GM12878 (cell line): ENCODE results near the gene KRTAP3-3. TPM values are rescaled to one million over a fixed set of nuclear protein-coding genes. Genes with fewer than 3 reads are reported as not detected.

ENCODE experiments used
- ATAC-seq: fragments of 200-7000 bp; cut with Tn5 transposase; 3 replicates; pipeline ENCODE4 v1.9.1; 2020; ENCODE audit warnings: mild to moderate bottlenecking, moderate library complexity
- BruUV-seq: library from RNA; stranded (reverse); fragments of 400-500 nt; replicated peaks from 2 replicates; lab custom pipeline; 2021; lab: Mats Ljungman, UMichigan
- CTCF ChIA-PET: fragments of 300-600 bp; sonication (Branson Sonifier 250); formaldehyde crosslinking; extraction: SDS; loops from one replicate; lab custom pipeline; 2021; ENCODE audit warnings: inconsistent platforms; lab: Yijun Ruan, JAX
- POLR2A ChIA-PET: fragments of 350-600 bp; formaldehyde crosslinking; extraction: SDS; loops from one replicate; lab custom pipeline; 2021; ENCODE audit warnings: inconsistent platforms; lab: Charles Lee
- RAD21 ChIA-PET: fragments of 300-600 bp; sonication (Branson Sonifier 250); formaldehyde crosslinking; loops from one replicate; lab custom pipeline; 2023; ENCODE audit warnings: antibody characterized with exemption; ENCODE audit not compliant: unreplicated experiment; lab: Charles Lee
- SMC1A ChIA-PET: fragments of 300-600 bp; sonication (Branson Sonifier 250); formaldehyde crosslinking; loops from one replicate; lab custom pipeline; 2023; ENCODE audit not compliant: unreplicated experiment, uncharacterized antibody; lab: Charles Lee
- DNase-seq: peaks from one replicate; pipeline ENCODE4 v3.0.0-alpha.2; 2011; ENCODE audit warnings: low read depth, low spot score
- FAIRE-seq: peaks from 3 replicates; lab custom pipeline; 2011; peaks lifted over from hg19 to GRCh38; lab: Jason Lieb, UNC
- H2AFZ ChIP-seq: 2 replicates; pipeline ENCODE4 v1.6.0; 2011; ENCODE audit warnings: low read depth, low read length, control low read depth; ENCODE audit not compliant: control insufficient read depth
- H3K27ac ChIP-seq: 2 replicates; pipeline ENCODE4 v1.5.1; 2011; ENCODE audit warnings: control low read depth; ENCODE audit not compliant: control insufficient read depth, insufficient read depth
- H3K27me3 ChIP-seq, 2 experiments: replicated peaks in 1 of 2; 2 replicates each; pipeline versions ENCODE4 v1.6.0 to v1.6.1; 2011; ENCODE audit warnings: low read length in 1 of 2; ENCODE audit not compliant: control insufficient read depth in 2 of 2, insufficient read depth in 2 of 2
- H3K36me3 ChIP-seq, 2 experiments: 2 replicates each; pipeline ENCODE4 v1.5.1; 2011; ENCODE audit warnings: low read length in 1 of 2; ENCODE audit not compliant: control insufficient read depth in 2 of 2, insufficient read depth in 2 of 2
- H3K4me1 ChIP-seq: 2 replicates; pipeline ENCODE4 v1.6.1; 2011; ENCODE audit warnings: mild to moderate bottlenecking, low read length, moderate library complexity, mixed read lengths; ENCODE audit not compliant: control insufficient read depth, insufficient read depth
- H3K4me2 ChIP-seq: 2 replicates; pipeline ENCODE4 v1.6.0; 2011; ENCODE audit warnings: control low read depth; ENCODE audit not compliant: control insufficient read depth, insufficient read depth
- H3K4me3 ChIP-seq: fragments of 200-600 bp; sonication (generic); 2 replicates; pipeline ENCODE4 v1.5.1; 2016
- H3K79me2 ChIP-seq: 2 replicates; pipeline ENCODE4 v1.6.0; 2011; ENCODE audit warnings: low read length; ENCODE audit not compliant: control insufficient read depth, insufficient read depth
- H3K9ac ChIP-seq: 2 replicates; pipeline ENCODE4 v1.8.0; 2011; ENCODE audit warnings: low read length, control low read depth, mixed read lengths; ENCODE audit not compliant: control insufficient read depth, insufficient read depth
- H3K9me3 ChIP-seq: replicated peaks from 3 replicates; pipeline ENCODE4 v1.5.1; 2011; ENCODE audit warnings: mild to moderate bottlenecking, low read length; ENCODE audit not compliant: control insufficient read depth, insufficient read depth
- H4K20me1 ChIP-seq: 2 replicates; pipeline ENCODE4 v1.6.0; 2011; ENCODE audit not compliant: control insufficient read depth, insufficient read depth
- CBFB ChIP-seq: IDR thresholded peaks from 2 replicates; pipeline ENCODE4 v1.6.1; 2016; ENCODE audit warnings: antibody characterized with exemption, low read depth
- CHD4 ChIP-seq: fragments of 200-600 bp; sonication (generic); IDR thresholded peaks from 2 replicates; pipeline ENCODE4 v1.6.1; 2016; ENCODE audit warnings: mild to moderate bottlenecking
- IRF3 ChIP-seq: fragments of 450-650 bp; IDR thresholded peaks from 2 replicates; pipeline ENCODE4 v1.6.1; 2014; ENCODE audit warnings: mild to moderate bottlenecking
- NR2C1 ChIP-seq: fragments of 450-650 bp; IDR thresholded peaks from 2 replicates; pipeline ENCODE4 v1.6.1; 2017; ENCODE audit warnings: antibody characterized with exemption, mild to moderate bottlenecking, moderate library complexity
- SMAD1 ChIP-seq: fragments of 450-650 bp; IDR thresholded peaks from 2 replicates; pipeline ENCODE4 v1.6.1; 2018; ENCODE audit warnings: mild to moderate bottlenecking, low read depth; ENCODE audit not compliant: partially characterized antibody
- SMC3 ChIP-seq: IDR thresholded peaks from 2 replicates; pipeline ENCODE4 v1.6.1; 2011; ENCODE audit warnings: low read length, improper control_type of control experiment, borderline replicate concordance
- TCF12 ChIP-seq: IDR thresholded peaks from 2 replicates; pipeline ENCODE4 v1.6.1; 2011; ENCODE audit warnings: low read depth, mild to moderate bottlenecking, low read length
- ZNF384 ChIP-seq: IDR thresholded peaks from 2 replicates; pipeline ENCODE4 v1.6.1; 2012; ENCODE audit warnings: low read depth, mild to moderate bottlenecking, low read length, improper control_type of control experiment, borderline replicate concordance
- ZNF687 ChIP-seq: fragments of 450-650 bp; IDR thresholded peaks from 2 replicates; pipeline ENCODE4 v1.6.1; 2017; ENCODE audit warnings: mild to moderate bottlenecking, moderate library complexity
- whole genome bisulfite sequencing: methylation state at CpG from one replicate; pipeline ENCODE4 v1.1.6; 2016; ENCODE audit warnings: low lambda C conversion rate; ENCODE audit not compliant: insufficient replicate concordance, insufficient coverage; ENCODE audit errors: missing lambda C conversion rate; 5-methylcytosine and 5-hydroxymethylcytosine counted together
- in situ Hi-C: fragments of 300-500 bp; cut with MboI; formaldehyde crosslinking; loops from 9 replicates; pipeline ENCODE4 v1.14.3; 2018; ENCODE audit warnings: mixed read lengths
- intact Hi-C: fragments of 100-400 bp; cut with micrococcal nuclease; formaldehyde crosslinking; loops from one replicate; pipeline ENCODE4 v1.14.2; 2022; ENCODE audit not compliant: unreplicated experiment
- polyA plus RNA-seq, 11 experiments: library from polyadenylated mRNA; depleted of rRNA in 4 of 11; unstranded in 6 of 11; stranded (reverse) in 5 of 11; fragments of >200 nt; fragmentation: Nextera tagmentation in 4 of 11; fragmentation: Illumina TruSeq in 1 of 11; extraction: Ambion mirVana in 4 of 11; extraction: Trizol in 1 of 11; gene quantifications; 1 replicate in 1 of 11; 2 replicates in 10 of 11; pipeline versions ENCODE4 v1.2.1 to v1.2.3, GENCODE V29; 2011 to 2016; ENCODE audit warnings: inconsistent platforms in 2 of 11, missing spikeins in 2 of 11, low read depth in 1 of 11
- total RNA-seq, 4 experiments: library from RNA; depleted of rRNA in 3 of 4; stranded (reverse); fragments of >200 nt in 3 of 4; fragmentation: Illumina TruSeq in 1 of 4; extraction: Trizol in 1 of 4; gene quantifications; 2 replicates each; pipeline versions ENCODE4 v1.2.1 to v1.2.3, GENCODE V29; 2013 to 2021

Gene KRTAP3-3
- total and polyA plus RNA-seq, 10 of the 15 experiments (the other 5 are each of a cell fraction or from before 2014, with no cell fraction given): not detected

GRCh38 chr17:40952154-40952553, 41.8 kb downstream of the KRTAP3-3 start (continued):
- TF ChIP-seq SMAD1: no peak

DNA sequence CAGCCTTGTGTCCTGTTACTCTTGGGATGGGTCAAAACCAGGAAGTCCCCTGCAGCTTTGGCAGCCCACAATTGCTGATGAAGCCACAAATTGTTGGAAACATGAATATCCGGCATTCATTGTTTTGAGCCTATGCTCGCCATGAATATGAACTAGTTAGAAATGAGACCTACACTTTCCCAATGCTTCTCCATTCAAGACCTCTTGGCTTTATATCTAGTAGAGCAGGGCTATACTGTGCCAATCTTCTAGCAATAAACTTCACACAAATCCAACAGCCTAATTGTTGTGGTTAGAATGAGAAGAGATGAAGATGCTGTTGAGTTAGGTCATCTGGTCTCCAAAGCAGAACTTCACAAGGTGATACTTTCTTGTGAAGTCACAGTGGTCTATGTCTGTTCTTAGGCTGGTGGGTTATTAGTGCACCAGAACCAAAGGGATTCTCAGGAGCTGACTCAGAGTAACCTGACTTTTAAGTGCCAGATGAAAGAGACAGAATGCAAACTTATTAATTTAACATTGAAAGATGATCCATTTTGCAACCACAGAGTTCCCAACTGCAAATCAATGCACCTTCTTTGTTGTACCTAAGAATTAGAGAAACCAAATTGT, 42.8 kb downstream of the KRTAP3-3 start:
- ChIA-PET CTCF (no interaction called here), RAD21 (no interaction called here), POLR2A (no interaction called here), SMC1A (no interaction called here)
- Histone ChIP-seq H2AFZ (no peak overlapping the region), H3K27me3 (no peaks in the 10 kb centered on the region), H3K4me1 (no peaks in the 10 kb centered on the region), H3K27ac (no peak overlapping the region), H3K9me3 (no peaks in the 10 kb centered on the region), H3K9ac (no peak overlapping the region), H3K79me2 (no peaks in the 10 kb centered on the region), H4K20me1 (no peaks in the 10 kb centered on the region), H3K4me2 (no peak overlapping the region)
- ATAC-seq: no peak
- FAIRE-seq: no peak
- no peak for DNase-seq
- no TSS peak for BruUV-seq
- 78% methylated on average over 2 of the region's 2 CpGs for WGBS
- in situ Hi-C loops: no loop called here
- TF ChIP-seq SMC3 (no peak), ZNF384 (no peak), NR2C1 (no peak), CBFB (no peak), CHD4 (no peak), SMAD1 (no peak), TCF12 (no peak), ZNF687 (no peak), IRF3 (no peak)
- TF ChIP-seq, all 136 proteins: peak for 0
- intact Hi-C loops: no loop called here
- no peaks in the 10 kb centered on the region for H3K36me3 ChIP-seq
- H3K4me3 ChIP-seq: no peak overlapping the region
